Kidney (tissue), 14 donors: ENCODE data around the gene ABCB9. TPM values are rescaled to one million over a fixed set of nuclear protein-coding genes. Genes with fewer than 3 reads are reported as not detected.

Experiments
- DNase-seq, 5 donors: peaks; one replicate each; pipeline ENCODE4 v3.0.0-alpha.2; 2013 to 2020
- FAIRE-seq: peaks from 2 replicates; lab custom pipeline; 2012; peaks lifted over from hg19 to GRCh38; lab: Jason Lieb, UNC
- H3K27ac ChIP-seq, 2 donors: one replicate each; pipeline ENCODE4 v1.7.0; 2013; ENCODE audit warnings: low read depth in 2 of 2, low read length in 2 of 2, inconsistent platforms in 1 of 2
- H3K27me3 ChIP-seq: one replicate; pipeline ENCODE4 v1.7.1; 2013; ENCODE audit warnings: low read length, inconsistent platforms; ENCODE audit not compliant: control insufficient read depth, insufficient read depth
- H3K36me3 ChIP-seq, 3 donors: one replicate each; pipeline versions ENCODE4 v1.7.0 to v1.7.1; 2013; ENCODE audit warnings: low read length in 3 of 3, control low read depth in 1 of 3, inconsistent platforms in 1 of 3; ENCODE audit not compliant: insufficient read depth in 3 of 3, control insufficient read depth in 2 of 3
- H3K4me1 ChIP-seq, 3 donors: one replicate each; pipeline versions ENCODE4 v1.7.0 to v1.7.1; 2013; ENCODE audit warnings: low read length in 3 of 3, inconsistent platforms in 1 of 3, low read depth in 1 of 3; ENCODE audit not compliant: control insufficient read depth in 2 of 3, insufficient read depth in 2 of 3
- H3K4me3 ChIP-seq, 3 donors: one replicate each; pipeline versions ENCODE4 v1.7.0 to v1.8.1; 2013; ENCODE audit warnings: low read length in 3 of 3, control low read depth in 1 of 3, inconsistent platforms in 1 of 3
- H3K9ac ChIP-seq, 3 donors: one replicate each; pipeline versions ENCODE4 v1.7.0 to v1.7.1; 2013; ENCODE audit warnings: low read length in 3 of 3, control low read depth in 1 of 3, inconsistent platforms in 1 of 3
- H3K9me3 ChIP-seq, 3 donors: one replicate each; pipeline versions ENCODE4 v1.7.0 to v1.7.1; 2013; ENCODE audit warnings: low read length in 3 of 3, control low read depth in 1 of 3, inconsistent platforms in 1 of 3; ENCODE audit not compliant: control insufficient read depth in 2 of 3, insufficient read depth in 1 of 3
- CTCF ChIP-seq: IDR thresholded peaks from 3 replicates; pipeline ENCODE4 v1.5.1; 2012; ENCODE audit warnings: mild to moderate bottlenecking, moderate library complexity, borderline replicate concordance; ENCODE audit not compliant: insufficient read depth; ENCODE audit errors: extremely low read depth
- intact Hi-C: fragments of 100-400 bp; cut with DNase I; formaldehyde crosslinking; loops from one replicate; pipeline ENCODE4 v1.11.1; 2022
- polyA plus RNA-seq: library from polyadenylated mRNA; stranded (reverse); fragments of 350-450 nt; fragmentation: Illumina TruSeq; extraction: RNeasy Lipid Tissue Mini Kit (QIAGEN cat#74804); gene quantifications from one replicate; pipeline ENCODE4 v1.2.3, GENCODE V29; 2014; ENCODE audit warnings: low read depth, low replicate concordance; ENCODE audit not compliant: insufficient read depth
- total RNA-seq: library from RNA; stranded (reverse); fragmentation: NEBNext Ultra II Directional; extraction: Animal tissue kit (Norgen Biotek cat#: 25700); gene quantifications from one replicate; pipeline ENCODE4 v1.2.1, GENCODE V29; 2021
- donor health status: control.
- donor health status: control.
- donor health status: control.
- donor health status: control.
- donor health status: control.
- donor health status: DM: yes; HTN: yes; CAD: no.
- donor health status: Normal renal cell carcinoma (clear cell type).

ABCB9 gene
- total and polyA plus RNA-seq, 2 donors from 2014 or later, result 4.6 to 7.6 TPM

- FAIRE-seq, result no peak
- no peaks in the 10 kb centered on the region for H3K27me3 ChIP-seq
- no peak for DNase-seq
- no peak overlapping the region for H3K9ac ChIP-seq
- intact Hi-C loops, result no loop called here
- TF ChIP-seq CTCF, result no peak
- H3K27ac ChIP-seq, result no peak overlapping the region
- no peaks in the 10 kb centered on the region for H3K9me3 ChIP-seq
- H3K4me3 ChIP-seq, result no peak overlapping the region
- no peaks in the 10 kb centered on the region for H3K4me1 ChIP-seq
- H3K36me3 ChIP-seq, result peaks cover 0 to 13% (median 5%) of the 10 kb centered on the region in 3 donors
Measured at GRCh38 chr12:123011701-123012100, 45.4 kb upstream of the ABCB9 start.

DNA sequence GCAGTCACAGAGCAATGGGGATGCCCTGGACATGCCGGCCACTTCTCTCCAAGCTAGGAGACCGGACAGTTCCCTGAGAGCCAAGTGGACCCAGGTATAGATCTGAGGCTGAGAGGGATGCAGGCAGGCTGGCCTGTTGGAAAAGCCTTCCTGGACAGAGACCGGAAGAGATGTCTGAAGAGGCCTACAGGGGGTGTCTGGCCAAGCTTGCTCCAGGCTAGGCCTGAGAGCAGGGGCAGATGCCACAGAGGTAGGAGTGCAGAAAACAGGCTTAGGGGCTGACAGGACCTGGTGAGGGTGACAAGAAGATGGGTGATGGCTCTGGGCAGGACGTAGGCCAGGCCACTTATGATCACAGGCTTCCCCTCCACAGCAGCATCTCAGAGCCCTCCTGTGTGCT is 44.4 kb upstream of the ABCB9 start:
- H3K27ac ChIP-seq, result no peak overlapping the region
- H3K27me3 ChIP-seq, result no peaks in the 10 kb centered on the region
- no peak overlapping the region for H3K9ac ChIP-seq
- H3K36me3 ChIP-seq, result peaks cover 0 to 13% (median 5%) of the 10 kb centered on the region in 3 donors
- H3K9me3 ChIP-seq, result no peaks in the 10 kb centered on the region
- H3K4me3 ChIP-seq, result no peak overlapping the region
- FAIRE-seq, result no peak
- intact Hi-C loops, result no loop called here
- DNase-seq, result no peak
- TF ChIP-seq CTCF, result no peak
- no peaks in the 10 kb centered on the region for H3K4me1 ChIP-seq

DNA sequence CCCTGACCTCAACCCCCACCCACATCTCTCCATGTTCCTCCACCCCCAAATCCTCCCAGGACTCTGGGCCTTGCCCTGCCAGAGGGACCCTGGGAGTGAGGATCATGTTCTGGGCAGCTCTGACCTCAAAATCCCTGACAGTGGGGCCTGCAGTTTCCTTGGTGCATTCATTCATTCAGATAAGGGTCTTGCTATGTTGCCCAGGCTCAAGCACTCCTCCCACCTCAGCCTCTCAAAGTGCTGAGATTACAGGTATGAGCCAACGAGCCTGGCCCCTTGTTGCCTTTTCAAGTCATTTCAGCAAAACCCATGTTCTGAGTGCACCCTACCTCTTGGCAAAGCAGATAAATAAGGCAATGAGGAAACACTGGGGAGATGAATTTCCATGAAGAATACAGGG is 43.8 kb upstream of the ABCB9 start:
- no peak overlapping the region for H3K27ac ChIP-seq
- peaks cover 0 to 13% (median 5%) of the 10 kb centered on the region in 3 donors for H3K36me3 ChIP-seq
- no peak for TF ChIP-seq CTCF
- no peak overlapping the region for H3K9ac ChIP-seq
- DNase-seq, result no peak
- no peak for FAIRE-seq
- no peak overlapping the region for H3K4me3 ChIP-seq
- H3K9me3 ChIP-seq, result no peaks in the 10 kb centered on the region
- intact Hi-C loops, result no loop called here
- no peaks in the 10 kb centered on the region for H3K4me1 ChIP-seq
- no peaks in the 10 kb centered on the region for H3K27me3 ChIP-seq

- H3K9me3 ChIP-seq, result no peaks in the 10 kb centered on the region
- no peak for DNase-seq
- no peak for TF ChIP-seq CTCF
- no peak for FAIRE-seq
- H3K9ac ChIP-seq, result no peak overlapping the region
- no peaks in the 10 kb centered on the region for H3K4me1 ChIP-seq
- intact Hi-C loops, result no loop called here
- no peak overlapping the region for H3K27ac ChIP-seq
- H3K36me3 ChIP-seq, result peaks cover 0 to 25% (median 10%) of the 10 kb centered on the region in 3 donors
- H3K4me3 ChIP-seq, result no peak overlapping the region
- H3K27me3 ChIP-seq, result no peaks in the 10 kb centered on the region
Measured at GRCh38 chr12:123006977-123007376, 40.7 kb upstream of the ABCB9 start.
